ENCODE measurements around the gene MTNR1A. TPM values are rescaled to one million over a fixed set of nuclear protein-coding genes. Genes with fewer than 3 reads are reported as not detected.

Gene MTNR1A
- total RNA-seq (not detected), polyA plus RNA-seq (not detected)

DNA sequence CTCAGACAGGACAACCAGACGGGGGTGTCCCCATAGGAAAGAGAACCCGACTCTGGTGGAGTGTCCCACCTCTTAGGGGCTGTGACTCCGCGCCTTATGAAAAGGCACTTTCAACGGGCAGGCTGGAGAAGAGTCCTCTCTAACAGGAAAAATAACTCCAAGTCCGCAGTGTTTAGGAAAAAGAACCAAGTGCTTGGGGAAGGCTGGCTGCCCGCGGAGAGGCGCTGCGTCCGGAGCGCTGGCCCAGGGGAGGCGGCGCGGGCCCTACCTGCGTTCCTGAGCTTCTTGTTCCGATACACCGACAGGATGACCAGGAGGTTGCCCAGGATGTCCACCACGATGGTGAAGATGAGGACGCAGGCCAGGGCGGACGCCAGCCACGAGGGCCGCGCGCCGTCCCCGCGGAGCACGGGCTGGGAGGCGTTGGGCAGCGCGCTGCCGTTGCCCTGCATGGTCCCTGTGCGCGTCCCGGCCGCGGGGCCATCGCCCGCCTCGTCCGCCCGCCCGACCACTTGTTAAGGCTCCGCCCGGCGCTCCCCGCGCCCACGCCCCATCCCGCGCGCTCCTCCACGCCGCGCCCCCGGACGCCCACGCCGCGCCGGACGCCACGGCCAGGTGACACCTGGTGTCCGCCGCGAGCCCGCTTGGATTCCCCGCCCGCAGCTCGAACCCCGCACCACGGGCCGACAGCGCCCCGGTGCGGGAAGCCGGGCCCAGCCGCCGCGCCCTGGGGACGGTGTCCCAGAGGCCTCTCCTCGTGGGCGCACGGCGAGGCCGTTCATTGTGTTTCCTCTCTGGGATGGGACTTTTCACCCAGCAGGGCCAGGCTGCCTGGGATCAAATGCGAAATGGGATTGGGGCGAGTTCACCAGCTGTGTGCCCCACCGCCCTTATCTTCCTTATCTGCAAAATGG, at the start of gene MTNR1A:
Gene MTNR1A, minus strand, starts transcription at position 654 of the 914 bp plus-strand sequence. Its CDS starts 202 bp downstream, at position 452.
- Mint-ChIP-seq H3K27me3 (peaks cover 10% of the 10 kb centered on the region), H3K27ac (no peak within 1 kb of the TSS), H3K36me3 (no peaks in the 10 kb centered on the region), H3K4me3 (no peak within 1 kb of the TSS), H3K4me1 (no peaks in the 10 kb centered on the region), H3K9me3 (peaks cover 0 to 3% (median 0%) of the 10 kb centered on the region in 7 donors)
- Histone ChIP-seq H3K27ac (ENCODE audit: insufficient read depth, low read length, poor library complexity, severe bottlenecking) (no peak within 1 kb of the TSS), H3K4me1 (ENCODE audit: control insufficient read depth, insufficient read depth, low read length, poor library complexity, severe bottlenecking) (no peaks in the 10 kb centered on the region), H3K4me3 (ENCODE audit: low read depth, low read length) (no peak within 1 kb of the TSS), H3K9me3 (ENCODE audit: control insufficient read depth in 2 of 2, low read length in 2 of 2) (no peaks in the 10 kb centered on the region), H3K27me3 (ENCODE audit: control insufficient read depth, insufficient read depth, low read length) (peaks cover 2% of the 10 kb centered on the region), H3K36me3 (ENCODE audit: control insufficient read depth, insufficient read depth, low read length) (no peaks in the 10 kb centered on the region)
- no peak for ATAC-seq (ENCODE audit: low read depth in 2 of 2)
- DNase-seq: no peak

DNA sequence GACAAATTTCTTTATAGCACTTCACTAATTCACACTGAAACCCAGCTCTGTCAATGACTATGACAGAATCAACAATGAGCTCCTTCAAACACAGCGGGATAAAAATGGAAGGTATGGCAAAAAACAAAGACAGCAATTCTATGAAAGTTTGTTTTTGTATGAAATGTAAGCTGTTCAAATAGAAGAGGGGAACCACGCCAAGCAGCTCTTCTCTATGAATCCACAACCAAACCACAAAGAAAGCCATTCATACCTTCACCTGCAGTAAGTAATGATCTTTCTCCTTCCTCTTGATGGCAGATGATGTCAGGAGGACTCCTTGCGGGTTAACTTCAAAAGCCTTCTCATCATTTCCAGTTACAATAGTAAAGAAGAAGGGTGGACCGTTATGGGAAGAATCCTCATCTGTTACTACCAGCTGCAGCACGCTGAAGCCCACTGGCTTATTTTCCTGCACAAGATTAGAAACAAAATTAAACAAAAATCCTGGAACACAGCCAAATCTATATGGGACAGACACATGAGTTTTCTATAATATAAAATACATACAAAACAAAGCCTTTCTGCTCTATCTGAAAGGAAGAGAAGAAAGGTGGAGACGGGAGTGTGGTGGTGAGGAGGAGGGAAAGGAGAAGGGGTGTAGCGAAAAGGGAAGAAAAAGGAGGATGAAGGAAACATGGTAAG, 48.9 kb upstream of the MTNR1A start:
- Histone ChIP-seq H3K27ac (ENCODE audit: insufficient read depth, low read length, poor library complexity, severe bottlenecking) (no peak overlapping the region), H3K4me3 (ENCODE audit: low read depth, low read length) (no peak overlapping the region), H3K9me3 (ENCODE audit: control insufficient read depth in 2 of 2, low read length in 2 of 2) (no peaks in the 10 kb centered on the region), H3K4me1 (ENCODE audit: control insufficient read depth, insufficient read depth, low read length, poor library complexity, severe bottlenecking) (no peaks in the 10 kb centered on the region), H3K36me3 (ENCODE audit: control insufficient read depth, insufficient read depth, low read length) (no peaks in the 10 kb centered on the region), H3K27me3 (ENCODE audit: control insufficient read depth, insufficient read depth, low read length) (no peaks in the 10 kb centered on the region)
- H3K9me3 Mint-ChIP-seq: peaks cover 2 to 13% (median 6%) of the 10 kb centered on the region in 7 donors
- DNase-seq: no peak
- no peak for ATAC-seq (ENCODE audit: low read depth in 2 of 2)
- no peak overlapping the region for H3K27ac Mint-ChIP-seq
- no peaks in the 10 kb centered on the region for H3K36me3 Mint-ChIP-seq
- H3K4me3 Mint-ChIP-seq: no peak overlapping the region
- H3K4me1 Mint-ChIP-seq: no peaks in the 10 kb centered on the region
- H3K27me3 Mint-ChIP-seq: peaks cover 4% of the 10 kb centered on the region

DNA sequence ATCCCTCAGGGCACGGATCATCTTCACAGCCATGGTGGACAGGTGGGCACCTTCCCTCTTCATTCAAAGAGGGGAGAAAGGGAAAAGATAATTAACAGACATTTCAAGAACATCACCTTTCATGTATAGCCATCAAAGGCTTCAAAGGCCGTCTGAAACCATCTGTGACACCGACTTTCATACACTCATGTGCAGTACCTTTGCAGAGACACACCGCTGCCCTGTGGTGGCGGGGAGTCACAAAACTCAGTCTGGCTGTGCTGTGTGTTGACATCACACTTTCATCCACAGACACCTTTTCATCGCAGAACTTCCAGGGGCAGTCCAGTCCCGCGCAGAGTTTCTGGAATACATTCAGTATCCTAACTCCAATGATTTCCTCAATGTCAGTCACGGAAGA, 47.6 kb upstream of the MTNR1A start:
- no peaks in the 10 kb centered on the region for H3K9me3 ChIP-seq (ENCODE audit: control insufficient read depth in 2 of 2, low read length in 2 of 2)

DNA sequence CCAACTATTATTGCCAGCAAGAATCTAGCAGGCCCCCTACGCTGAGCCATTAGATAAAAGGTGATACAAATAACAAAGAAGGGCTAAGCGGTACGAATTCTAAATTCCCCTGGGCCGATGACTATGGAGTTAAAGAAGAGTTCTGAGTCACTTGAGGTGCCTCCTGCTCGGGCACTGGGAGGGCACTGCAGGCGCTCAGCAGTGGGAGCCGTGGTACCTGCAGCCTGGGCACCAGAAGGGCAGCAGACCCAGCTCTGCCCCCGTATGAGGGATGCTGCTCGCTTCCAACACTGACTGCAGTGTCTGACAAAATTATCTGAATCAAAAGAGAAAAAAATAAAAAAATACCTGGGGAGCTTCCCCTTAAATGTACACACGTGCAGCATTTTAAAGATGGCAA, 44.1 kb upstream of the MTNR1A start:
- Histone ChIP-seq H3K4me3 (ENCODE audit: low read depth, low read length) (no peak overlapping the region), H3K27me3 (ENCODE audit: control insufficient read depth, insufficient read depth, low read length) (no peaks in the 10 kb centered on the region), H3K27ac (ENCODE audit: insufficient read depth, low read length, poor library complexity, severe bottlenecking) (no peak overlapping the region), H3K9me3 (ENCODE audit: control insufficient read depth in 2 of 2, low read length in 2 of 2) (no peaks in the 10 kb centered on the region), H3K36me3 (ENCODE audit: control insufficient read depth, insufficient read depth, low read length) (no peaks in the 10 kb centered on the region), H3K4me1 (ENCODE audit: control insufficient read depth, insufficient read depth, low read length, poor library complexity, severe bottlenecking) (no peaks in the 10 kb centered on the region)
- no peaks in the 10 kb centered on the region for H3K4me1 Mint-ChIP-seq
- H3K4me3 Mint-ChIP-seq: no peak overlapping the region
- DNase-seq (no peak), ATAC-seq (ENCODE audit: low read depth in 2 of 2) (no peak)
- H3K27me3 Mint-ChIP-seq: peaks cover 4% of the 10 kb centered on the region
- no peak overlapping the region for H3K27ac Mint-ChIP-seq
- H3K9me3 Mint-ChIP-seq: peaks cover 0 to 4% (median 1%) of the 10 kb centered on the region in 7 donors
- H3K36me3 Mint-ChIP-seq: no peaks in the 10 kb centered on the region

More for the DNA sequence above, 47.6 kb upstream of the MTNR1A start:
- Mint-ChIP-seq H3K36me3 (no peaks in the 10 kb centered on the region), H3K27me3 (peaks cover 4% of the 10 kb centered on the region), H3K27ac (no peak overlapping the region), H3K4me3 (no peak overlapping the region), H3K9me3 (peaks cover 2 to 8% (median 6%) of the 10 kb centered on the region in 7 donors), H3K4me1 (no peaks in the 10 kb centered on the region)
- Histone ChIP-seq H3K27ac (ENCODE audit: insufficient read depth, low read length, poor library complexity, severe bottlenecking) (no peak overlapping the region), H3K36me3 (ENCODE audit: control insufficient read depth, insufficient read depth, low read length) (no peaks in the 10 kb centered on the region), H3K4me3 (ENCODE audit: low read depth, low read length) (no peak overlapping the region), H3K27me3 (ENCODE audit: control insufficient read depth, insufficient read depth, low read length) (no peaks in the 10 kb centered on the region), H3K4me1 (ENCODE audit: control insufficient read depth, insufficient read depth, low read length, poor library complexity, severe bottlenecking) (no peaks in the 10 kb centered on the region)
- no peak for ATAC-seq (ENCODE audit: low read depth in 2 of 2)
- no peak for DNase-seq

DNA sequence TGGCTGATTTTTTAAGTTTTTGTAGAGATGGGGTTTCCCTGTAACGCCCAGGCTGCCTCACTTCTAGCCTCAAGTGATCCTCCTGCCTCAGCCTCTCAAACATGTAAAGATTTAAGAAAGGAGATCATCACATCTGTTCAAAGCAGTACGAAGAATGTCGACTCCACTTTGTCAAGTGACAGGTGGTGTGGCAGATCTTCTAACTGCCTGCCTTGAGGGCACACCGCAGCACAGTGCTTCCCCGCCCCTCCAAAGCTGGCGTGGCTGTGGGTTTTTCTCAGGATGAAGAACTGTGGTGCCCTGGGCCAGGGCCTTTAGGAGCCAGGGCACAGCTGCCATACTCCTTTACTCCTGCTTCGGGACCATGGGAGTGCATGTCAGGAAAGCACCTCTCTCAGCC, 43.3 kb upstream of the MTNR1A start:
- Histone ChIP-seq H3K4me3 (ENCODE audit: low read depth, low read length) (no peak overlapping the region), H3K9me3 (ENCODE audit: control insufficient read depth in 2 of 2, low read length in 2 of 2) (no peaks in the 10 kb centered on the region), H3K4me1 (ENCODE audit: control insufficient read depth, insufficient read depth, low read length, poor library complexity, severe bottlenecking) (no peaks in the 10 kb centered on the region), H3K36me3 (ENCODE audit: control insufficient read depth, insufficient read depth, low read length) (no peaks in the 10 kb centered on the region), H3K27me3 (ENCODE audit: control insufficient read depth, insufficient read depth, low read length) (no peaks in the 10 kb centered on the region), H3K27ac (ENCODE audit: insufficient read depth, low read length, poor library complexity, severe bottlenecking) (no peak overlapping the region)
- Mint-ChIP-seq H3K4me1 (no peaks in the 10 kb centered on the region), H3K27ac (no peak overlapping the region), H3K27me3 (peaks cover 4% of the 10 kb centered on the region), H3K9me3 (peaks cover 0 to 4% (median 0%) of the 10 kb centered on the region in 7 donors), H3K4me3 (no peak overlapping the region), H3K36me3 (no peaks in the 10 kb centered on the region)
- DNase-seq: no peak
- no peak for ATAC-seq (ENCODE audit: low read depth in 2 of 2)

DNA sequence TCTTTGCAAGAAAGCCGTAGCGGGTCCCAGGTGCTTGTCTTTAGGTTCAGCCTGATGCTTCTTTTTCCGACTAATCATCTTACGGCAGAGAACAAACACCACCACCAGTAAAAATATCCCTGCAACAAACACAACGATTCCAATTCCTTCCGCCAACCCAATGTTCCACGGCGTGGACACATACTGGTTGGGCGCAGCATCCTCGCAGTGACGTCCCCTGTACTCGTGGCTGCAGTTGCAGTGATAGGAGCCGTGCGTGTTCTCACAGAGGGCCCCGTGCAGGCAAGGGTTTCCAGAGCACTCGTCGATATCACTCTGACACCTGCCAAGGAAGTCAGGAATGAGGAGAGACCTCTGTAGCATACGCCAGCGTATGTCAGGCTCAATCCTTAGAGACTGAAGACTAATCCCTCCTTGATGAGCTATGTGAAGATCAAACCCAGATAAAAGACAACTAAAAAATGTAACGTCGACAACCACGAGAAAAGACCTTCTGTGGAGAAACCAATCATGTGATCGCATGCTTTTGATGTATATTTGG, 41.6 kb upstream of the MTNR1A start:
- Mint-ChIP-seq H3K27me3 (no peaks in the 10 kb centered on the region), H3K36me3 (no peaks in the 10 kb centered on the region), H3K9me3 (peaks cover 0 to 2% (median 0%) of the 10 kb centered on the region in 7 donors), H3K4me1 (no peaks in the 10 kb centered on the region), H3K4me3 (no peak overlapping the region), H3K27ac (no peak overlapping the region)
- Histone ChIP-seq H3K9me3 (ENCODE audit: control insufficient read depth in 2 of 2, low read length in 2 of 2) (no peaks in the 10 kb centered on the region), H3K27me3 (ENCODE audit: control insufficient read depth, insufficient read depth, low read length) (no peaks in the 10 kb centered on the region), H3K27ac (ENCODE audit: insufficient read depth, low read length, poor library complexity, severe bottlenecking) (no peak overlapping the region), H3K4me1 (ENCODE audit: control insufficient read depth, insufficient read depth, low read length, poor library complexity, severe bottlenecking) (no peaks in the 10 kb centered on the region), H3K36me3 (ENCODE audit: control insufficient read depth, insufficient read depth, low read length) (no peaks in the 10 kb centered on the region), H3K4me3 (ENCODE audit: low read depth, low read length) (no peak overlapping the region)
- no peak for DNase-seq
- no peak for ATAC-seq (ENCODE audit: low read depth in 2 of 2)

DNA sequence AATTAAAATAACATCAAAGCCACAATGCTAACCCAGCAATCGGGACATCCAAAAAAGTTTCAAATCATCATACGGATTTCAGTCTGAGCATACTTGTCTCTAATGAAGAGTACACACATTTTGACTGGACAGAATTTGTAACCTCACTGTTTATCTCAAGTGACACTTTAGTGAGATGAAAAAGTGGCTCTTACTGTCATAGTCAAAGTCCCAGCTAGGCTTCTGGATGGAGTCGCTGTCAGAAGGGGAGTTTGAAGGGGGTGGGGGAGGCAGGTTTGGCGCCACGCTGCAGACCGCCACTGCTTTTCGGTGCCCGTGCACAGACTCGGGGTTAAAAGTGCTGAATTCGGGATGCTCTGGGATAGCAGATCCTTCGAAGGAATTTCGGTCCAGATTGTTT, 41.0 kb upstream of the MTNR1A start:
- peaks cover 0 to 2% (median 0%) of the 10 kb centered on the region in 7 donors for H3K9me3 Mint-ChIP-seq
- no peaks in the 10 kb centered on the region for H3K27me3 ChIP-seq (ENCODE audit: control insufficient read depth, insufficient read depth, low read length)
- H3K4me1 Mint-ChIP-seq: no peaks in the 10 kb centered on the region
- DNase-seq (no peak), ATAC-seq (ENCODE audit: low read depth in 2 of 2) (no peak)
- H3K36me3 ChIP-seq (ENCODE audit: control insufficient read depth, insufficient read depth, low read length): no peaks in the 10 kb centered on the region
- H3K27me3 Mint-ChIP-seq: no peaks in the 10 kb centered on the region
- H3K9me3 ChIP-seq (ENCODE audit: control insufficient read depth in 2 of 2, low read length in 2 of 2): no peaks in the 10 kb centered on the region
- no peak overlapping the region for H3K27ac ChIP-seq (ENCODE audit: insufficient read depth, low read length, poor library complexity, severe bottlenecking)
- H3K4me3 Mint-ChIP-seq: no peak overlapping the region
- H3K4me3 ChIP-seq (ENCODE audit: low read depth, low read length): no peak overlapping the region
- no peak overlapping the region for H3K27ac Mint-ChIP-seq
- H3K36me3 Mint-ChIP-seq: no peaks in the 10 kb centered on the region
- H3K4me1 ChIP-seq (ENCODE audit: control insufficient read depth, insufficient read depth, low read length, poor library complexity, severe bottlenecking): no peaks in the 10 kb centered on the region
